OCI-LY7 (cell line): ENCODE measurements around the gene CATSPERE. TPM values are rescaled to one million over a fixed set of nuclear protein-coding genes. Genes with fewer than 3 reads are reported as not detected.

ENCODE experiments used
- BruUV-seq: library from RNA; stranded (reverse); fragments of 400-500 nt; replicated peaks from 2 replicates; lab custom pipeline; 2021; lab: Mats Ljungman, UMichigan
- CTCF ChIA-PET: fragments of 300-600 bp; sonication (Branson Sonifier 250); formaldehyde crosslinking; loops from one replicate; lab custom pipeline; 2022; ENCODE audit warnings: antibody characterized with exemption; ENCODE audit not compliant: unreplicated experiment; lab: Charles Lee
- POLR2A ChIA-PET: fragments of 300-600 bp; sonication (Branson Sonifier 250); formaldehyde crosslinking; loops from one replicate; lab custom pipeline; 2022; ENCODE audit warnings: antibody characterized with exemption; lab: Charles Lee
- DNase-seq: peaks from one replicate; pipeline ENCODE4 v3.0.0-alpha.2; 2015; ENCODE audit warnings: low spot score
- H2AFZ ChIP-seq: fragments of 200-600 bp; sonication (generic), shearing (Covaris generic); 2 replicates; pipeline ENCODE4 v1.6.1; 2014; ENCODE audit warnings: mild to moderate bottlenecking, antibody characterized with exemption, low read length, moderate library complexity
- H3K27ac ChIP-seq: fragments of 200-600 bp; sonication (generic); 2 replicates; pipeline ENCODE4 v1.5.1; 2014; ENCODE audit warnings: mixed run types, low read depth, mild to moderate bottlenecking, moderate library complexity, low read length, inconsistent platforms; ENCODE audit not compliant: poor library complexity, severe bottlenecking
- H3K36me3 ChIP-seq: fragments of 200-600 bp; sonication (generic); 2 replicates; pipeline ENCODE4 v1.6.1; 2014; ENCODE audit warnings: mild to moderate bottlenecking, antibody characterized with exemption, low read length, moderate library complexity, mixed read lengths; ENCODE audit not compliant: insufficient read depth
- H3K4me1 ChIP-seq: fragments of 200-600 bp; sonication (generic); 2 replicates; pipeline ENCODE4 v1.5.1; 2014; ENCODE audit warnings: mild to moderate bottlenecking, low read length; ENCODE audit not compliant: insufficient read depth, poor library complexity, severe bottlenecking
- H3K4me2 ChIP-seq: fragments of 200-600 bp; sonication (generic); 2 replicates; pipeline ENCODE4 v1.6.1; 2014; ENCODE audit warnings: mild to moderate bottlenecking, low read length
- H3K4me3 ChIP-seq: fragments of 200-600 bp; sonication (generic); 2 replicates; pipeline ENCODE4 v1.5.1; 2014; ENCODE audit warnings: mild to moderate bottlenecking, low read depth, low read length; ENCODE audit not compliant: poor library complexity, severe bottlenecking
- H3K79me2 ChIP-seq: fragments of 200-600 bp; sonication (generic); 2 replicates; pipeline ENCODE4 v1.6.1; 2016; ENCODE audit warnings: low read depth, mild to moderate bottlenecking, low read length, moderate library complexity, mixed read lengths; ENCODE audit not compliant: insufficient read depth
- H3K9me2 ChIP-seq: fragments of 200-600 bp; sonication (generic); 2 replicates; pipeline ENCODE4 v1.6.1; 2016; ENCODE audit warnings: mild to moderate bottlenecking, low read length, mixed read lengths; ENCODE audit not compliant: insufficient read depth
- H3K9me3 ChIP-seq: fragments of 200-600 bp; sonication (generic); 2 replicates; pipeline ENCODE4 v1.6.1; 2014; ENCODE audit warnings: mild to moderate bottlenecking, mixed run types, low read length, mixed read lengths
- H4K20me1 ChIP-seq: fragments of 200-600 bp; sonication (generic); 2 replicates; pipeline ENCODE4 v1.6.1; 2014; ENCODE audit warnings: mild to moderate bottlenecking, antibody characterized with exemption, low read length, moderate library complexity, mixed read lengths; ENCODE audit not compliant: insufficient read depth
- EZH2phosphoT487 ChIP-seq: fragments of 200-600 bp; sonication (generic); IDR thresholded peaks from 2 replicates; pipeline ENCODE4 v1.6.1; 2018; ENCODE audit warnings: low read depth, borderline replicate concordance, mild to moderate bottlenecking, mixed run types, antibody characterized with exemption, low read length, moderate library complexity, mixed read lengths
- intact Hi-C: fragments of 100-400 bp; cut with micrococcal nuclease; formaldehyde crosslinking; loops from one replicate; pipeline ENCODE4 v1.10.0; 2022; ENCODE audit not compliant: unreplicated experiment
- total RNA-seq, 2 experiments: library from RNA; depleted of rRNA in 1 of 2; stranded (reverse); fragments of >200 nt in 1 of 2; shearing (Covaris generic) in 1 of 2; gene quantifications; 2 replicates each; pipeline ENCODE4 v1.2.3, GENCODE V29; 2014 to 2022
- TF ChIP-seq, protein P1 (sequence below): fragments of 200-600 bp; sonication (generic); conservative IDR thresholded peaks from 2 replicates; pipeline ENCODE4 v1.5.1; 2014; ENCODE audit warnings: mild to moderate bottlenecking, antibody characterized with exemption, low read length, moderate library complexity, mixed read lengths

Gene CATSPERE
- total RNA-seq, 2 experiments from 2014 or later, result 0.41 to 1.1 TPM

DNA sequence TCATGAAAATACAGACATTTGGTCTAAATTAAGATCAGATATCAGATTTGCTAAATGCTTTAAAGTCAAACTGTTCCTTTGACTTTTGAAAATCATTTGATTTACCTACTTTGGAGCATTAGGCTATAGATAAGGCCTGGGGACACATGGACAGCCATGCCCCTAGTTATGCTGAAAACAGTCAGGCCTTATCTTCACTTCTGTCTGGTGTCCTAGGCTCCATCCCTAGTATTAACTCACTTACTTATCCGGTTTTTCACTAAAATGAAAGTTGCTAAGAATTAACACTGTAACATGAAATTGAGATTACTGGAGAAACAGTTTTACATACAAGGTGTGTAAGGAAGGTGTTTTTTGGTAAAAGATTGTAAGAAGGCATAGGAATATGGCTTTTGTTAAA is 4.5 kb upstream of the CATSPERE start:
- BruUV-seq, result no TSS peak
- intact Hi-C loops, result loop anchor here (10.0 kb wide), 1 partner anchor 162 kb away; no protein-coding TSS in a partner anchor

DNA sequence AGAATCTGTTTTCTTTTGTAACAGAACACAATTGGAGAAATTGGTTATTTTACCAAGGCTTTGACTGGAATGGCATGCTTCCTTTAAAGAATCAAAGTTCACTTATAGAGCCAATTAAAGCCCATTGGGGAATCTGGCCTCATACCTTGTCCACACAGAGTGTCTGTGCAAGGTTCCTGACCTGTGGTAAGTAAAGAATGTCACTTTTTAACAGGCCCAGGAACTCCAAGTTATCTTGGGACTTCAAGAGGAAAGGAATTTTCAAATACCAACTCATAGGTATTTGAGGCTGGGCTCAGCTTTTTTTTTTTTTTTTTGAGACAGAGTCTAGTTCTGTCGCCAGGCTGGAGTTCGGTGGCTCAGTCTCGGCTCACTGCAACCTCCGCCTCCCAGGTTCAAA is 2.3 kb upstream of the CATSPERE start:
- no peak overlapping the region for H3K4me3 ChIP-seq
- intact Hi-C loops, result loop anchor here (10.0 kb wide), 1 partner anchor 164 kb away; no protein-coding TSS in a partner anchor

More for the DNA sequence above, 4.5 kb upstream of the CATSPERE start:
- no peak for DNase-seq
- no peak overlapping the region for H2AFZ ChIP-seq
- CTCF ChIA-PET, result no interaction called here
- POLR2A ChIA-PET, result interaction anchor here (0.7 to 0.8 kb wide), 2 partner anchors 207 to 302 kb away, joined by 3 read pairs; no protein-coding TSS in a partner anchor
- TF ChIP-seq, protein P1, sequence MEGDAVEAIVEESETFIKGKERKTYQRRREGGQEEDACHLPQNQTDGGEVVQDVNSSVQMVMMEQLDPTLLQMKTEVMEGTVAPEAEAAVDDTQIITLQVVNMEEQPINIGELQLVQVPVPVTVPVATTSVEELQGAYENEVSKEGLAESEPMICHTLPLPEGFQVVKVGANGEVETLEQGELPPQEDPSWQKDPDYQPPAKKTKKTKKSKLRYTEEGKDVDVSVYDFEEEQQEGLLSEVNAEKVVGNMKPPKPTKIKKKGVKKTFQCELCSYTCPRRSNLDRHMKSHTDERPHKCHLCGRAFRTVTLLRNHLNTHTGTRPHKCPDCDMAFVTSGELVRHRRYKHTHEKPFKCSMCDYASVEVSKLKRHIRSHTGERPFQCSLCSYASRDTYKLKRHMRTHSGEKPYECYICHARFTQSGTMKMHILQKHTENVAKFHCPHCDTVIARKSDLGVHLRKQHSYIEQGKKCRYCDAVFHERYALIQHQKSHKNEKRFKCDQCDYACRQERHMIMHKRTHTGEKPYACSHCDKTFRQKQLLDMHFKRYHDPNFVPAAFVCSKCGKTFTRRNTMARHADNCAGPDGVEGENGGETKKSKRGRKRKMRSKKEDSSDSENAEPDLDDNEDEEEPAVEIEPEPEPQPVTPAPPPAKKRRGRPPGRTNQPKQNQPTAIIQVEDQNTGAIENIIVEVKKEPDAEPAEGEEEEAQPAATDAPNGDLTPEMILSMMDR, result no peak
- no peak for TF ChIP-seq EZH2phosphoT487
- H3K36me3 ChIP-seq, result peaks cover 4% of the 10 kb centered on the region
- no peak overlapping the region for H3K27ac ChIP-seq
- peaks cover 14% of the 10 kb centered on the region for H3K4me1 ChIP-seq
- no peaks in the 10 kb centered on the region for H4K20me1 ChIP-seq
- no peaks in the 10 kb centered on the region for H3K9me2 ChIP-seq
- peaks cover 24% of the 10 kb centered on the region; the same call in 1 of the 2 replicates for H3K9me3 ChIP-seq
- H3K4me3 ChIP-seq, result no peak overlapping the region
- H3K79me2 ChIP-seq, result no peaks in the 10 kb centered on the region
- no peak overlapping the region for H3K4me2 ChIP-seq

More for the DNA sequence above, 2.3 kb upstream of the CATSPERE start:
- TF ChIP-seq, protein P1, result no peak
- TF ChIP-seq EZH2phosphoT487, result no peak
- Histone ChIP-seq H3K4me2 (no peak overlapping the region), H3K9me3 (peaks cover 11% of the 10 kb centered on the region; the same call in 1 of the 2 replicates), H3K4me1 (peaks cover 6% of the 10 kb centered on the region), H4K20me1 (no peaks in the 10 kb centered on the region), H3K36me3 (peaks cover 4% of the 10 kb centered on the region), H3K79me2 (no peaks in the 10 kb centered on the region), H3K27ac (no peak overlapping the region), H3K9me2 (no peaks in the 10 kb centered on the region), H2AFZ (no peak overlapping the region)
- BruUV-seq, result no TSS peak
- ChIA-PET CTCF (no interaction called here), POLR2A (interaction anchor here (0.6 to 0.7 kb wide), 4 partner anchors 10 to 399 kb away, joined by 3 to 6 read pairs (median 4); no protein-coding TSS in a partner anchor)
- no peak for DNase-seq
